GM19397 (cell line): ENCODE data around the gene VSTM4.

Experiments
- ATAC-seq: cut with Tn5 transposase; IDR thresholded peaks from one replicate; pipeline ENCODE4 v1.9.1; 2021; ENCODE audit warnings: mild to moderate bottlenecking, moderate library complexity; ENCODE audit not compliant: unreplicated experiment

Gene VSTM4

GRCh38 chr10:49075743-49076142, 39.6 kb downstream of the VSTM4 start:
- no peak for ATAC-seq

- ATAC-seq = no peak
These were observed 40.3 kb downstream of the VSTM4 start for GRCh38 chr10:49074836-49075682.

GRCh38 chr10:49072166-49072885, 43.0 kb downstream of the VSTM4 start:
- no peak for ATAC-seq

GRCh38 chr10:49071160-49071761, 44.1 kb downstream of the VSTM4 start:
- ATAC-seq = no peak

- ATAC-seq = no peak
These were observed 44.6 kb downstream of the VSTM4 start for GRCh38 chr10:49070701-49071100.

- no peak for ATAC-seq
These were observed 46.6 kb downstream of the VSTM4 start for GRCh38 chr10:49068672-49069217.

- ATAC-seq = no peak
These were observed 47.1 kb downstream of the VSTM4 start for GRCh38 chr10:49068209-49068608.

- ATAC-seq = no peak
These were observed 48.2 kb downstream of the VSTM4 start for GRCh38 chr10:49066944-49067730.

- ATAC-seq = no peak
These were observed 53.1 kb downstream of the VSTM4 start for GRCh38 chr10:49062229-49062628.

GRCh38 chr10:49061667-49062066, 53.7 kb downstream of the VSTM4 start:
- ATAC-seq = no peak

GRCh38 chr10:49058463-49059255, 56.7 kb downstream of the VSTM4 start:
- ATAC-seq = no peak

- ATAC-seq = no peak
These were observed 58.0 kb downstream of the VSTM4 start for GRCh38 chr10:49057231-49057880.

GRCh38 chr10:49056356-49056755, 59.0 kb downstream of the VSTM4 start:
- no peak for ATAC-seq

- ATAC-seq = no peak
These were observed 60.0 kb downstream of the VSTM4 start for GRCh38 chr10:49055221-49055849.

GRCh38 chr10:49054753-49055152, 60.6 kb downstream of the VSTM4 start:
- no peak for ATAC-seq

GRCh38 chr10:49053998-49054692, 61.2 kb downstream of the VSTM4 start:
- ATAC-seq = no peak

- peak; percentile 71 for ATAC-seq
These were observed 62.0 kb downstream of the VSTM4 start for GRCh38 chr10:49053053-49053997.
